Activated naive CD4-positive, alpha-beta T cell treated with anti-CD3 and anti-CD28 coated beads, Interleukin-2, amount 50 U/mL, for 16 hours (primary cell): ENCODE data around the gene GSTM2.
"Not testable (repeated sequence)": the region's sequence is repeated elsewhere in the genome, so short reads cannot be mapped to it uniquely, and the experiment has no call there.

Experiments
- DNase-seq: peaks from one replicate; pipeline ENCODE4 v3.0.0-alpha.2; 2020

Gene GSTM2

GRCh38 chr1:109685399-109685798, 17.5 kb downstream of the GSTM2 start:
- DNase-seq = not testable (repeated sequence)

DNA sequence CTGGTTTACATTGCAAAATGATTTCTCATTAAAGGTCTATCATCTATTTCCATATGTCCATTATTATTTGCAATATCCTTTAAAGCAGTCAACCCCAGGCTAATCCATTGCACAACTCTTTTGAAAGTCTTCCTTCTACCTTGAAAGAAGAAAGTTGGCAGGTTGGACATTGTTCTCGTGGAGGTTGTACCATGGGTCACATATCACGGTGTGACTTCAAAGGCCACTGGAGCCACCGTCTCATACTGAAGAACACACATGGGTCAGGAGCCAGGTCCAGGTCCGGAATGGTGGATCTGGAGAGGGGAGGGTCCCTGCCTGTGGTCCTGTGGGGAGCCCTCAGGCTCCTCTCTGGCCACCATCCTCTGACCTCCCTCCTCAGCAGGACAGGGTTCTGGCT, 18.0 kb downstream of the GSTM2 start:
- not testable (repeated sequence) for DNase-seq

GRCh38 chr1:109687109-109687508, 19.3 kb downstream of the GSTM2 start:
- not testable (repeated sequence) for DNase-seq

DNA sequence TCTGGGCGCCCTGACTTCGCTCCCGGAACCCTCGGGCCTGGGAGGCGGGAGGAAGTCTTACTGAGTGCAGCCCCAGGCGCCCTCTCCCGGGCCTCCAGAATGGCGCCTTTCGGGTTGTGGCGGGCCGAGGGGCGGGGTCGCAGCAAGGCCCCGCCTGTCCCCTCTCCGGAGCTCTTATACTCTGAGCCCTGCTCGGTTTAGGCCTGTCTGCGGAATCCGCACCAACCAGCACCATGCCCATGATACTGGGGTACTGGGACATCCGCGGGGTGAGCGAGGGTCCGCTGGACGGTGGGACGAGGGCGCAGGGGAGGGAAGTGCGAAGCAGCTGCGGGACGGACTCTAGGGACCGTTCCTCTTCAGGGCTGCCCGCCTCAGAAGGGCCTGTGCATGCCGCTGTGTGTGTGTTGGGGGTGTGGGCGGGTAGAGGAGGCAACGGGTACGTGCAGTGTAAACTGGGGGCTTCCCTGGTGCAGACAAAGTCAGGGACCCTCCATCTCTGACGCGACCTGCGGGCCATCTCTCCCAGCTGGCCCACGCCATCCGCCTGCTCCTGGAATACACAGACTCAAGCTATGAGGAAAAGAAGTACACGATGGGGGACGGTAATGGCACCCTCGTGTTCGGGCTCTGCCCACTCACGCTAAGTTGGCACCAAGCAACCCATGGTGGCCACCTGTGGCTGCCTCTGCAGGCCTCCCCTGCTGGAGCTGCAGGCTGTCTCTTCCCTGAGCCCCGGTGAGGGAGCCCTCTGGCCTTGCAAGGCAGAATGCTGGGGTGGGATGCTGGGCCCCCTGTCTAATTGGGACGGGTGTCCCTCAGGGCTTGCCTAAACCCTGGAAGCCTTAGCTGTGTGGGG, 20.0 kb downstream of the GSTM2 start, which contains the start of gene GSTM1:
GSTM1 (plus strand) TSS at position 177 of the 859 bp plus-strand sequence; CDS start at position 234, 57 bp downstream.
- DNase-seq = peak; percentile 80

GRCh38 chr1:109689844-109690405, 22.1 kb downstream of the GSTM2 start:
- DNase-seq = no peak

GRCh38 chr1:109691759-109692158, 23.9 kb downstream of the GSTM2 start:
- no peak for DNase-seq

GRCh38 chr1:109694400-109694799, 26.5 kb downstream of the GSTM2 start:
- DNase-seq = not testable (repeated sequence)

DNA sequence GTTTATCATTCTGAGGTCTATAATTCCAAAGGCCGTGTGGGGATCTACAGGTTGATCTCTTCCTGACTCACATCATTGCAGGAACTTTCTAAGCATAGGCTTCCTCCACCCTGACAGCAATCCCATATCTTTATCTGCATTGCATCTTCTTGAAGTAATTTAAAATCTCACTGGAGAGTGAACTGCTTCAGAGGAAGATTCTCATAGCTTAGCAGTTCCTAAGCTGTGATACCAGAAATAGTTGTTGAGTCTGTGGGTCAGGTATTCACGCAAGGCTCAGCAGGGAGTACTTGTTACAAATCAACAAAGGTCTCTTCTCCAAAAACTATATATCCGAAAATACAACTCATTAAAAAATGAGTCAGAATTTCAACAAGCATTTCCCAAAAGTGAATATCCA, 27.3 kb downstream of the GSTM2 start:
- DNase-seq = not testable (repeated sequence)

DNA sequence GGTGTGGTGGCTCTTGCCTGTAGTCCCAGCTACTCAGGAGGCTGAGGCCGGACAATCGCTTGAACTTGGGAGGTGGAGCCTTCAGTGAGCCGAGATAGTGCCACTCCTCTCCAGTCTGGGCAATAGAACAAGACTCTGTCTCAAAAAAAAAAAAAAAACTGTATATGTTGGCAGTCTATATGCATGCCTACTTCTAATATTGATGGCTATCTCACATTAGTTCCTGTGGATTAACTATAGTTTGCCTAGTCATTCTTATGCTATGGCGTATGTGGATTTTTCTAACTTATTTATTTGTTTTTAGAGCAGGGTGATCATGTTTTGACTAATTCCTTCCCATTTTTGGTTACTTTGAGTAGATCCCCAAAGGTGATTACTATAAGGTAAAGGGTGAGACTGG, 29.2 kb downstream of the GSTM2 start:
- DNase-seq = no peak

DNA sequence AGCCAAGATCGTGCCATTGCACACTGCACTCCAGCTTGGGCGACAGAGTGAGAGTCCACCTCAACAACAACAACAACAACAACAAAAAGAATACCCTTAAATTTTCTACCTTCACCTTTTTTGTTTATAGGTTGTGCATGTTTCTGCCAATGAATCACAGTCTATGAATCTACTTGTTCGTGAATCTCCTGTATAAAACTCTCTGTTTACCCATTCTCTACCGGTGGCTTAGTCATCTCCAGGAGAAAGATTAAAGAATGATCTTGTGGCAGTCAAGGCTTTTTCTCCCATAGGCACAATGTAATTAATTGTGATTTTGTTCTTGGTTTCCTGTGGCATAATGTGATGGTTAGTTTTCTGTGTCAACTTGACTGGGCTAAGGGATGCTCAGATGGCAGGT, 30.0 kb downstream of the GSTM2 start:
- not testable (repeated sequence) for DNase-seq

DNA sequence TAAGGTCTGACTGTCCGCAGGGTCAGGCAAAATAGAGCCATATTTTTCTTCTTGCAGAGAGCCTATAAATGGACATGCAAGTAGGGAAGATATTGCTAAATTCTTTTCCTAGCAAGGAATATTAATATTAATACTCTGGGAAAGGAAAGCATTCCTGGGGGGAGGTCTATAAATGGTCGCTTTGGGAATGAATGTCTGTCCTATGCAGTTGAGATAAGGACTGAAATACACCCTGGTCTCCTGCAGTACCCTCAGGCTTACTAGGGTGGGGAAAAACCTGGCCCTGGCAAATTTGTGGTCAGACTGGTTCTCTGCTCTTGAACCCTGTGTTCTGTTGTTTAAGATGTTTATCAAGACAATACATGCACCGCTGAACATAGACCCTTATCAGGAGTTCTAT, 35.1 kb downstream of the GSTM2 start:
- DNase-seq = not testable (repeated sequence)

- no peak for DNase-seq
These were observed 36.3 kb downstream of the GSTM2 start for GRCh38 chr1:109704173-109704572.

DNA sequence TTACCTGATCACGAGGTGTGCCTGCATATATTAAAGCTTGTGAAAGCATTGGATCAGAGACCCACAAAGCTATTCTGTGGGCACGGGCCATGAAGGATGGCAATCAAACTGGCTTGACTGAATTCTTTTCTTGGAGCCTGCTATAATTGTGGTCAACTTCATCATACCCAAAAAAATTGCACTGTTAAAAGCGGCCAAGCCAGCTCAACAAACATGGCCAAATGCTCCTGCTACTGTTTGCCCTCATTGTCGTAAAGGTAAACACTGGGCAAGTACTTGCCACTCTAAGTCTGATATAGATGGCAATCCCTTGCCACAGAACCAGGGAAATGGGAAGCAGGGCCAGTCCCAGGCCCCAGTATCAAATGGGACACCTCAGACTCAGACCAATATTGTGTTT, 37.6 kb downstream of the GSTM2 start:
- no peak for DNase-seq

DNA sequence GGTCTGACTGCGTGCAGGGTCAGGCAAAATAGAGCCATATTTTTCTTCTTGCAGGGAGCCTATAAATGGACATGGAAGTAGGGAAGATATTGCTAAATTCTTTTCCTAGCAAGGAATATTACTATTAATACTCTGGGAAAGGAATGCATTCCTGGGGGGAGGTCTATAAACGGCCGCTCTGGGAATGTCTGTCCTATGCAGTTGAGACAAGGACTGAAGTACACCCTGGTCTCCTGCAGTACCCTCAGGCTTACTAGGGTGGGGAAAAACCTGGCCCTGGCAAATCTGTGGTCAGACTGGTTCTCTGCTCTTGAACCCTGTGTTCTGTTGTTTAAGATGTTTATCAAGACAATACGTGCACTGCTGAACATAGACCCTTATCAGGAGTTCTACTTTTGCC, 41.1 kb downstream of the GSTM2 start:
- not testable (repeated sequence) for DNase-seq

- DNase-seq = not testable (repeated sequence)
These were observed 42.0 kb downstream of the GSTM2 start for GRCh38 chr1:109709822-109710221.

DNA sequence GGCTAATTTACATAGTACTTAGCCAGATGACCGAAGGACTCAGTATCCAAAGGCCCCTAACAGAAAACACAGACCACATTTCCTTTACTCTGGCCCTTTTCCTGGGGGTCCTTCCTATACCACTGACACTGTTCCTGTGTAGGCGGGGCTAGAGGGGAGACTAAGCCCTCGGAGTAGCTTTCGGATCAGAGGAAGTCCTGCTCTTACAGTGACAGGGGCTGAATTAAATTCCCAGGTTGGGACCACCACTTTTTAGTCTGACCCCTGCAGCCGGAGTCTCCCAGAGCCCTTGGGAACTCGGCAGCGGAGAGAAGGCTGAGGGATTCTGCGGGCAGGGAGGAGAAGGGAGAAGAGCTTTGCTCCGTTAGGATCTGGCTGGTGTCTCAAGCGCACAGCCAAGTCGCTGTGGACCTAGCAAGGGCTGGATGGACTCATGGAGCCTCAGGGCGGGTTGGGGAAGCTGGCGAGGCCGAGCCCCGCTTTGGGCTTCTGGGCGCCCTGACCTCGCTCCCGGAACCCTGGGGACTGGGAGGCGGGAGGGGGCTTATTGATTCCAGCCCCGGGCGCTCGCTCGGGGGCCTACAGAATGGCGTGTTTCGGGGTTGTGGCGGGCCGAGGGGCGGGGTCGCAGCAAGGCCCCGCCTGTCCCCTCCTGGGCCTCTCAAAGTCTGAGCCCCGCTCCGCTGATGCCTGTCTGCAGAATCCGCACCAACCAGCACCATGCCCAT, 43.9 kb downstream of the GSTM2 start, which contains the start of gene GSTM5:
GSTM5 (plus strand) TSS at position 659 of the 728 bp plus-strand sequence; CDS start at position 721, 62 bp downstream.
- DNase-seq = peak; percentile 15

DNA sequence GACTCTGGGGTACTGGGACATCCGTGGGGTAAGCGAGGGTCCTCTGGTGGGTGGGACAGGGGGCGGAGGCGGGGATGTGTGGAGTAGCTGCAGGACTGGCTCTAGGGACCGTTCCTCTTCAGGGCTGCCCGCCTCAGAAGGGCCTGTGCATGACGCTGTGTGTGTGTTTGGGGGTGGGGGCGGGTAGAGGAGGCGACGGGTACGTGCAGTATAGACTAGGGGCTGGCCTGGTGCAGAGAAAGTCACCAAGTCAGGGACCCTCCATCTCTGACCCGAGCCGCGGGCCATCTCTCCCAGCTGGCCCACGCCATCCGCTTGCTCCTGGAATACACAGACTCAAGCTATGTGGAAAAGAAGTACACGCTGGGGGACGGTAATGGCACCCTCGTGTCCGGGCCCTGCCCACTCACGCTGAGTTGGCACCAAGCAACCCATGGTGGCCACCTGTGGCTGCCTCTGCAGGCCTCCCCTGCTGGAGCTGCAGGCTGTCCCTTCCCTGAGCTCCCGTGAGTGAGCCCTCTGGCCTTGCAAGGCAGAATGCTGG, 44.5 kb downstream of the GSTM2 start:
- no peak for DNase-seq

DNA sequence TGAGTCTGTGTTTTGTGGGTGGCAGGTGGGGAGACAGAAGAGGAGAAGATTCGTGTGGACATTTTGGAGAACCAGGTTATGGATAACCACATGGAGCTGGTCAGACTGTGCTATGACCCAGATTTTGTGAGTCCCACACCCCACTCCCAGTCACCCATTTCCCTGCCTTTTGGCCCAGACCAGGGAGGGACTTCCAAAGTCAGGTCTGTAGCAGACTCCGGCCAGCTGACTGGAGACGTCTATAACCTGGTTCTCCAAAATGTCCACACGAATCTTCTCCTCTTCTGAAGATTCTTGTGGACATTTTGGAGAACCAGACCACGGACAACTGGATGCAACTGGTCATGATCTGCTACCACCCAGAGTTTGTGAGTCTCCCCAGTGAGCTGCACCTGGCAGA, 45.8 kb downstream of the GSTM2 start:
- no peak for DNase-seq

GRCh38 chr1:109714661-109715372, 47.0 kb downstream of the GSTM2 start:
- DNase-seq = no peak

GRCh38 chr1:109716121-109716520, 48.3 kb downstream of the GSTM2 start:
- DNase-seq = no peak

DNA sequence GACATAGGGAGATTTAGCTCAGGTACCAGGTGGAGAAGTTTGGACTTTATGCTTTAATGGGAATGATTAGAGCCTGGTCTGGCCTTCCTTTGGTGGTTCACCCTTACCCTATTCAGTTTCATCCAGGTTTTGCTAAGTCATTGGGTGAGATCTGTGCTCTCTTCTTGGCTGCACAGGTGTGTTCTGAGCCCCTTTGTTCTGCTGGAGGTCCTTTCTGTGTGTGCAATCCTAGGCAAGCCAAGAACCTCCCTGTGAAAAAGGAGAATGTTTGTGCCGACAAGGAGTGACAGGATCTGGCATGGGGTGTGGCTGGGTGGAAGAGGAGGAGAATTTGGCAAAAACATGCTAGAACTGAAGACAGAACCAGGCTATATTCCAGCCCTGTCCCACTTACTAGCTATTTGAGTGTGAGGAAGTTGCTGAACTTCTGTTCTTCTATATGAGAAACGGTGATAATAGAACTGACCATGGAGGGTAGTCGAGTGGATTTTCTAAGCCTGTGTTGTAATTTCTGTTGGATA, 48.8 kb downstream of the GSTM2 start:
- no peak for DNase-seq

GRCh38 chr1:109717729-109718128, 49.9 kb downstream of the GSTM2 start:
- DNase-seq = no peak
